ENCODE results near the gene SNAPC2.

The SNAPC2 gene

GRCh38 chr19:7965259-7965841 lies 45.2 kb downstream of the SNAPC2 start:
- no peak for DNase-seq (ENCODE audit: low spot score)
- TF ChIP-seq, protein P1, sequence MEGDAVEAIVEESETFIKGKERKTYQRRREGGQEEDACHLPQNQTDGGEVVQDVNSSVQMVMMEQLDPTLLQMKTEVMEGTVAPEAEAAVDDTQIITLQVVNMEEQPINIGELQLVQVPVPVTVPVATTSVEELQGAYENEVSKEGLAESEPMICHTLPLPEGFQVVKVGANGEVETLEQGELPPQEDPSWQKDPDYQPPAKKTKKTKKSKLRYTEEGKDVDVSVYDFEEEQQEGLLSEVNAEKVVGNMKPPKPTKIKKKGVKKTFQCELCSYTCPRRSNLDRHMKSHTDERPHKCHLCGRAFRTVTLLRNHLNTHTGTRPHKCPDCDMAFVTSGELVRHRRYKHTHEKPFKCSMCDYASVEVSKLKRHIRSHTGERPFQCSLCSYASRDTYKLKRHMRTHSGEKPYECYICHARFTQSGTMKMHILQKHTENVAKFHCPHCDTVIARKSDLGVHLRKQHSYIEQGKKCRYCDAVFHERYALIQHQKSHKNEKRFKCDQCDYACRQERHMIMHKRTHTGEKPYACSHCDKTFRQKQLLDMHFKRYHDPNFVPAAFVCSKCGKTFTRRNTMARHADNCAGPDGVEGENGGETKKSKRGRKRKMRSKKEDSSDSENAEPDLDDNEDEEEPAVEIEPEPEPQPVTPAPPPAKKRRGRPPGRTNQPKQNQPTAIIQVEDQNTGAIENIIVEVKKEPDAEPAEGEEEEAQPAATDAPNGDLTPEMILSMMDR (IDR thresholded peaks at IDR 0.05; ENCODE audit: extremely low read depth, missing control alignments), result no peak

- no peak for DNase-seq (ENCODE audit: low spot score)
- TF ChIP-seq, protein P1 (IDR thresholded peaks at IDR 0.05; ENCODE audit: extremely low read depth, missing control alignments), result no peak
These were observed 46.0 kb downstream of the SNAPC2 start for GRCh38 chr19:7965921-7966665.

- DNase-seq (ENCODE audit: low spot score), result no peak
- TF ChIP-seq, protein P1 (IDR thresholded peaks at IDR 0.05; ENCODE audit: extremely low read depth, missing control alignments), result no peak
These were observed 48.1 kb downstream of the SNAPC2 start for GRCh38 chr19:7968008-7968795.

GRCh38 chr19:7968796-7969554 lies 48.8 kb downstream of the SNAPC2 start:
- TF ChIP-seq, protein P1 (IDR thresholded peaks at IDR 0.05; ENCODE audit: extremely low read depth, missing control alignments), result no peak
- no peak for DNase-seq (ENCODE audit: low spot score)

GRCh38 chr19:7969555-7969939 lies 49.4 kb downstream of the SNAPC2 start:
- no peak for DNase-seq (ENCODE audit: low spot score)
- TF ChIP-seq, protein P1 (IDR thresholded peaks at IDR 0.05; ENCODE audit: extremely low read depth, missing control alignments), result no peak

GRCh38 chr19:7970716-7971448 lies 50.7 kb downstream of the SNAPC2 start:
- DNase-seq (ENCODE audit: low spot score), result peak; percentile 68
- TF ChIP-seq, protein P1 (IDR thresholded peaks at IDR 0.05; ENCODE audit: extremely low read depth, missing control alignments), result peak; percentile 79

All from GM20000 (cell line).